Endothelial cell of hepatic sinusoid (primary cell): ENCODE results near the gene COBL.

ENCODE experiments used
- in situ Hi-C: cut with HindIII; loops from 2 replicates; pipeline ENCODE4 v1.10.0; 2017; ENCODE audit warnings: low sequenced_read_pairs

The COBL gene

GRCh38 chr7:51033727-51034520, 282.7 kb downstream of the COBL start:
- in situ Hi-C loops: no loop called here

GRCh38 chr7:51031791-51032515, 284.7 kb downstream of the COBL start:
- in situ Hi-C loops: no loop called here

DNA sequence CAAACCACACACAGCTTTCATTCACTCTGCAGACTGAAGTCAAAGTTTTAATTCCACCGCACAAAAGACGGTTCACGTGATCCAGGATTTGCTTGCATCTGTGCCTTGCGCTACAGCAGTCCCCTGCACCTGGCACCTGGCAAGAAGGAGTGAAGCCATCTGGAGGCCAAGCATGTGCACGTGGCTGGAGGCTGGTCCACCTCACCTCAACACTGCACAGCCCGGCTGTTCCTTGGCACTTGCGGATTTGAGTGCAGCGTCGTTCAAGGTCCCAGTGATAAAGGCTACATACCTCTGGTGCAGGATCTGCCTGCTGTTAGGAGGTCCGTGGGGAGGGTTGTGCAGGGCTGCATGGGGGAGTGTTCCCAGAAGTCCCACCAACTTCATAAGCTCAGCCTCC, 285.4 kb downstream of the COBL start:
- in situ Hi-C loops: no loop called here

- in situ Hi-C loops: no loop called here
Measured at GRCh38 chr7:51029701-51030191, 286.9 kb downstream of the COBL start.

GRCh38 chr7:51029131-51029530, 287.5 kb downstream of the COBL start:
- in situ Hi-C loops: no loop called here

DNA sequence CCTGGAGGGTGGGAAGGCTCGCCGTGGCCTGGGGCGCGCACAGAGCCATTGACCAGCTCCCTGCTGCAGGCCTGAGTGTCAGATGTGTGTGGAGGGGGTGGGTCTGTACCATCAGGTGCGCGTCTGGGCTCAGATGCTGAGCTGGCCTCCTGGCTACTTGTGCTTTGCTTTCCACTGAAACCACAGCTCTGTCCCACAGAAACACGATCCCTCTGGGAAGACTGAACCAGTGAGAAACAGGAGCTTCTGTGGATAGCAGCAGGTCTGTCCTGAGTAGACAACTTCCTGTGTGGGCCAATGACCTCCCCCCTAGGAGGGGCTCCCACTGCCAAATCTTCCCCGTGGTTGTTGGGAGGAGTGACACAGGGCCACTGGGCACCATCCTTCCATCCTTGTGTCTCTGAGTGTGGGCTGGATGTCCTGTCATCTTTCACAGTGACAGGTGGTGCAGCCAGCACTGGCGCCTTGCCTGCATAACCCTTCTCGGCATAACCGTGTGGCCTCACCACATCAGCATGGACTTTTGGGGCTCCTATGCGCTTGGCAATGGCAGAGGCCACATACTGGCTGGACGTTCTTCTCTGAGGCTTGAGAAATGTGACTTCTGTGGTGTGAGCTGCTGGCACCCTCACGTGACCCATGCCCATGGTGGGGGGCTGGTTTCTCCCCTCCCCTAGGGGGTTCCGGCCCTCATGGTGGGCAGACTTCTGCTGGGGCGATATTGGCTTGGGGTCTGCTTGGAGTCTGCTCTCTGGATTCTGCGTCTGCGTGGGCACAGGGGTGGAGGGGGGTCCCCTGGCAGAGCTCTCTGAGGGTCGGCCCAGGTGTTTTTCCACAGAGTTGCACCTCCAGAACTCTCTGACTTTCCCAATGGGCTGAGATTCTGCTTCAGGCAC, 288.4 kb downstream of the COBL start:
- in situ Hi-C loops: no loop called here

DNA sequence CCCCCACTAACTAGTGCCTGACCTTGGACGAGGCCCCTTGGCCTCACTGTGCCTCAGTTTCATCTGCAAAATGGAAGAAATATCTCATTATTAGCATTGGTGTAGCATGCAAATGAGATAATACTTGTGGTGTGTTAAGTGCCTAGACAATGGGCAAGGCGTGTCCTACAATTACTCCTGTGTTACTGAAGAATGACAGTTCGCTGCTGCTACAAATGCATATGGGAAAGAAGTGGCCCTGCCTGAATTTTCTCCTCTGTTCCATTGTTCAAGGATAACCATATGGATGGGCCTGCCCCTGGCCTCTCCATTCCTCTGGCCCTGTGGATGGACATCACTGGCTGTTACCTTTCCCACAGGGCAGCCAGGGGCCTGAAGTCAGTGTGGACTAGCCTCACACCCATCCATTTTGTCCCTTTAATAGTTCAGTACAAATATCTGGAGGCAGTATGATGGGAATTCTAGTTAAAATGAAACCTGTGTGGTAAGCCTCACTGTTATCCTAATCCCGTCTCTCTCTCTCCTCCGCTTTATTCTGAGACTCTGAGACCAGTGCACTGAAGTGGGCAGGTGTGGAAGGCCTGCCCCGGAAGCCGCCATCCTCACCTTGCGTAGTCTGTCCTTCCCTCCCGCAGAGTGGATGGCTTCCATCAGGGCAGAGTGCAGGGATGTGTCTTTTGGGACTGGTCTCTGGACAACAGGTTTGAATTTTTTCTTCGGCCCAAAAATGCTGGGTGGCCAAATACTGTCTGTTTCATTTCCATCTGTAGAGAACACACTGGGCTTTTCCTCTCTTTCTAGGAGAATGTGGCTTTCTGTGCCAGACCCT, 289.3 kb downstream of the COBL start:
- in situ Hi-C loops: no loop called here

GRCh38 chr7:51026341-51026740, 290.3 kb downstream of the COBL start:
- in situ Hi-C loops: no loop called here

GRCh38 chr7:51025668-51026067, 290.9 kb downstream of the COBL start:
- in situ Hi-C loops: no loop called here

- in situ Hi-C loops: no loop called here
Measured at GRCh38 chr7:51024867-51025266, 291.7 kb downstream of the COBL start.

- in situ Hi-C loops: no loop called here
Measured at GRCh38 chr7:51023547-51023946, 293.1 kb downstream of the COBL start.

- in situ Hi-C loops: no loop called here
Measured at GRCh38 chr7:51022821-51023220, 293.8 kb downstream of the COBL start.

DNA sequence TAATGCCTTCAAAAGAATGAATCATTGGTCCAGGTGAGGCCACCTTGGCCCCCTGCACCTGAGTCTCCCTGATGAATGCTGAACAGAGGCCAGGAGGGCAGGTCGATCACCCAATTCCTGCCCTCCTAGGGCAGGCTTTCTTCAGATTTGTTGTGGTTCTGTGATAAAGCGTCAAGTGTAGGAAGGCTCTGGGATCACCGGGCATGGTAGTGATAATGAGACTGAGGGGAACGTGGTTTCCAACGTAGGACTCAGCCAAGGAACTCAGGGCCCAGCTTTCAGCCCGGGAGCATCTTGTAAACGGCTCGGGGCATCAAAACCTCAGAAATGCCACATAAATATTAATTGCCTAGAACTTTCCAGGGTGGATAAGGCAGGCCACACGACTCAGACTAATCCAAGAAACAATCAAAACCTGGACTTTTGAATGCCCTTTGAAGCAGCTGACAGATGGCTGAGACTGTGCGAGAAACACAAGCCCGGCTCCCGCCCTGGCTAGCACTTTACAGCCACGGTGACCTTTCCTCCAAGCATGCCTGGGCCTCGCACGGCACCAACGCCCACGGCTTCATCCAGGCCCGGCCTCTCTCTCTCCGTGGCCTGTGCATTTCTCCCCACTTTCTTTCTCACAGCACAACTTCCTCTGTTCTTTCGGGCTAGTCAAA, 294.6 kb downstream of the COBL start:
- in situ Hi-C loops: no loop called here

- in situ Hi-C loops: no loop called here
Measured at GRCh38 chr7:51020944-51021343, 295.7 kb downstream of the COBL start.

- in situ Hi-C loops: no loop called here
Measured at GRCh38 chr7:51019891-51020870, 296.4 kb downstream of the COBL start.

GRCh38 chr7:51019191-51019844, 297.3 kb downstream of the COBL start:
- in situ Hi-C loops: no loop called here

- in situ Hi-C loops: no loop called here
Measured at GRCh38 chr7:51017576-51018535, 298.8 kb downstream of the COBL start.
